Fibroblast of villous mesenchyme (primary cell): ENCODE measurements around the gene ARRDC3. TPM values are rescaled to one million over a fixed set of nuclear protein-coding genes. Genes with fewer than 3 reads are reported as not detected.

Experiments used
- DNase-seq: peaks from one replicate; pipeline ENCODE4 v3.0.0-alpha.2; 2010; ENCODE audit warnings: low read depth
- H3K4me3 ChIP-seq: 2 replicates; pipeline ENCODE4 v1.5.1; 2011; ENCODE audit warnings: low read depth, mild to moderate bottlenecking, low read length
- total RNA-seq: library from RNA; depleted of rRNA; stranded (reverse); fragments of >200 nt; gene quantifications from 2 replicates; pipeline ENCODE4 v1.2.3, GENCODE V29; 2012
- TF ChIP-seq, protein P1 (sequence below): IDR thresholded peaks from 2 replicates; pipeline ENCODE4 v1.5.1; 2012; ENCODE audit warnings: low read depth, mild to moderate bottlenecking, low read length; ENCODE audit not compliant: insufficient read depth

ARRDC3 gene
- total RNA-seq, 1 donor, result 56.6 TPM

DNA sequence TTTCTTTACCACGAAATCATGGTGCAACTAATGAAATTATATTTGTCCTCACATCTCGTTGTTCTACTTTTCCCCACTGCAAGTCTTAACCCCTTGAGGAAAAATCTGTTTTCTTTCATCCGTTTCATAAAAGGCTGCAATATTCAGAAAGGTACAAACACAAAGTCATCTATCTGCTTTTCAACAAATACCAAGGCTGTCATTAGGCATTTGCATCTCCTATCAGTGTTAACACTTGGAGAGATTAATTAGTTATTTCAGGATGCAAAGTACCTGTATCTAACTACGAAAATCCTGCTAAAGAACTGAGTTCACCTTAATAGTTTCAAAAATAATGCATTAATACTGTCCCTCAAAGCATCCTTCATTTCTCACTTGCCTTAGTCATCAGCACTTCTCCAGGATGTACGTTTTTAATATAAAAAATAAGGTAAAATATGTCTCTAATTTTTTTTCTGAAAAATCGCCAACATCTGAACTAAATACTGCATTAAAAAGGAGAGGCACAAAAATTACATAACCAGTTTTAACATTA, 1.8 kb downstream of the ARRDC3 start:
- peak overlapping the region; percentile 90 for H3K4me3 ChIP-seq
- TF ChIP-seq, protein P1, sequence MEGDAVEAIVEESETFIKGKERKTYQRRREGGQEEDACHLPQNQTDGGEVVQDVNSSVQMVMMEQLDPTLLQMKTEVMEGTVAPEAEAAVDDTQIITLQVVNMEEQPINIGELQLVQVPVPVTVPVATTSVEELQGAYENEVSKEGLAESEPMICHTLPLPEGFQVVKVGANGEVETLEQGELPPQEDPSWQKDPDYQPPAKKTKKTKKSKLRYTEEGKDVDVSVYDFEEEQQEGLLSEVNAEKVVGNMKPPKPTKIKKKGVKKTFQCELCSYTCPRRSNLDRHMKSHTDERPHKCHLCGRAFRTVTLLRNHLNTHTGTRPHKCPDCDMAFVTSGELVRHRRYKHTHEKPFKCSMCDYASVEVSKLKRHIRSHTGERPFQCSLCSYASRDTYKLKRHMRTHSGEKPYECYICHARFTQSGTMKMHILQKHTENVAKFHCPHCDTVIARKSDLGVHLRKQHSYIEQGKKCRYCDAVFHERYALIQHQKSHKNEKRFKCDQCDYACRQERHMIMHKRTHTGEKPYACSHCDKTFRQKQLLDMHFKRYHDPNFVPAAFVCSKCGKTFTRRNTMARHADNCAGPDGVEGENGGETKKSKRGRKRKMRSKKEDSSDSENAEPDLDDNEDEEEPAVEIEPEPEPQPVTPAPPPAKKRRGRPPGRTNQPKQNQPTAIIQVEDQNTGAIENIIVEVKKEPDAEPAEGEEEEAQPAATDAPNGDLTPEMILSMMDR, result no peak
- no peak for DNase-seq

DNA sequence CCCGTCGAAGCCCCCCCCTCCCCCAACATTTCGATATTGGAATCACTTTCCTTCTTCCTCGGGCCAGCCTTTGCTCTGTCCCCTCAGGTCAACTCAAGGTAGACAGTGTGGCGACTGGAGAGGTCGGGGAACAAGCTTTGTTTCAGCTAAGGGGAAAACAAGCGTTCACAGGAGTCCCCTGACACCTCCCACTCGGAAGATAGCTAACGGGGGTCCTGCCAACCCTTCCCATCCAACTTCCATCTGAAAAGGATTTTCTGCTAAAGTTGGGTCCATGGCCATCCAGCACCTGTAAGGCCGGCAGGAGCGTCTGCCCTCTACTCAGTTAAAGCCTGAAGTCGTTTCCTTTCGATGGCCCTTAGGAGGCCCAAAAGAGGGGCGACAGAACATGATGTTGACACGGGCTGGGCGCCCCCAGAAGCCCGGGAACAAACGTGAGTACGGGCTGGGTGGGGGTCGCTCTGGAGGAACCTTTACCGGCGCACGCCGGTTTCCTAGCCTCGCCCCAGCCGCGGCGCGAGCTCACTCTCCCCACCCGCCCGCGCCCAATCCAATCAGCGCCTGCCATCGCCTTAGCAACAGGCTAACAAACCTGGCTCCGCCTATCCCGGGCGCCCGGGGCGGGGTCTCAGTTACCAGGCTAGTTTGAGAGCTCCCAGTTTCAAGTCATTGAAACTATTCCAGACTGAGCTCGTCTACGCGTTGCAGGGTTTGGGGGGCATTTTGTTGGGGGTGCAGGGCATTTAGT, 2.5 kb downstream of the ARRDC3 start:
- TF ChIP-seq, protein P1, result no peak
- H3K4me3 ChIP-seq, result peak overlapping the region; percentile 90
- DNase-seq, result peak; percentile 95

DNA sequence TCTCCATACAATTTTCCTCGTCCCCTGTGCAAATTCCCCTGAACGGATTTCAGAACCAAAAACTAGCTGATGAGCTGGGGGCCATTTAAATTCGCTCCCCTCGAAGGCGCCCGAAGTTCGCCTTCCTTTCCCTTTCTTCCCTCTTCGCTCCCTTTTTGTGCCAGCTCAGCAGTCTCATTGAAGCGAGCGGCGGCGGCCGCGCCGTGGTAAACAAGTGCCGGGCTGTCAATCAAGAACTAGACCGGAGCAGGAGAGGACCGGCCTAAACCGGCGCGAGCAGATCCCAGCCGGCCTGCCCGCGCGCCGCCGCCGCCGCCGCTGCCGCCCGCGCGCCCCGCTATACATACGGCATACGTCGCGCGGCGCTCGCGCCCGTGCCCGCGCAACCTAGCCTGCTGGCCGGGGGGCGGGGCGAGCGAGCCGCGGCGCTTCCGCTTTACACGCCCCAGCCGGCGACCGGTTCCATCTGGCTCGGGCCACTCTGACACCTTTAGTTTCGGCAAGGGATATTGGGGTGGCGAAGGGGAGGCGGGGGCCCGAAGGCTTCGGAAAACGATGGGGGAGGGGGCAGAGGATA, 3.1 kb downstream of the ARRDC3 start:
- H3K4me3 ChIP-seq, result peak overlapping the region; percentile 90
- TF ChIP-seq, protein P1, result no peak
- peak; percentile 90 for DNase-seq

DNA sequence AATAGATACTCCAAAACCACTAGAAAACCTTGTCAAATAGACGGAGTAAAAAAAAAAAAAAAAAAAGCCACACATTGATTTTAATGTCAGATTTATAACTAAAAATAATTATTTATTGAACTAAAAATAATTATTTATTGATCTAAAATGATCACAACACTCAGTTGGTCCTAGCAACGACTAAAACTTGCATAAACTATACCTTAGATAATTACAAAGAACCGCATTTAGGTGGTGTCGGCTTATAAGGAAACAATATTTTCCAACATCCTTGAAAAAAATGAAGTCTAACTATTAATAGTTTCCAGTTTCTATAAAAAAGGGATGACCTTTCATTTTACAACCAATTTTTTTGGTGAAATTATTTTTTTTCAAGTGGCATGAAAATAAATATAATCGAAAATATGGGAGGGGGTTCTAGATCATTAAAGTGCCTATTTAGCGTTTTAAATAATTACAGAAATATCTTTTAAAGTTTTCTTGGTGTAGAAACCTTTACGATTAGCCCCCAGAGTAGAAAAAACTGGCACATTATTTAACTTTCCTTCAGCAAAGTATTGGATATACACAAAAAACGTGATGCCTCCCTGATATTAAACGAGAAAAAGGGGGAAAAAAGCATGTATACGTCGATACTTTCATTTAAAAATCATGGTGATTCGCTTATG, 3.7 kb downstream of the ARRDC3 start:
- peak overlapping the region; percentile 90 for H3K4me3 ChIP-seq
- TF ChIP-seq, protein P1, result no peak
- DNase-seq, result no peak

DNA sequence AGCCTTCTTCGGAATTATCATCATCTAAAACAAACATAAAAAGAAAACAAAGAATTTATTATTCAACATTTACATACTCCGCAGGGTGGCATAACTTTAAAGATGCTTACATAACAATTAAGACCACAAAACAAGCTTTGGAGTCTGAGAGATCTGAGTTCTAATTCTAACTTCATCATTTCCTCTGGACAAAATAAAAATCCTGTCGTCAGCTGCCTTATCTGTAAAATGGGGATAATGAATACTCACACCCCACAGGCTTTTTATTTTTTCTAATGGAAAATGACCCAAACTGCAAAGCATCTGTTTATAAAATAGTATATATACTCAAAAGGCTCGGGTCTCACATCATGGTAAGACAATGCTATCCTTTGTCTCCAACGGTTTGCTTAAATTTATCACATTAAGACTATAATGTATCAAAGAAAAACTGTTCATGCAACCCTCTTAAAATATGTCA, 4.3 kb downstream of the ARRDC3 start:
- DNase-seq, result no peak
- H3K4me3 ChIP-seq, result peak overlapping the region; percentile 90
- TF ChIP-seq, protein P1, result no peak

DNA sequence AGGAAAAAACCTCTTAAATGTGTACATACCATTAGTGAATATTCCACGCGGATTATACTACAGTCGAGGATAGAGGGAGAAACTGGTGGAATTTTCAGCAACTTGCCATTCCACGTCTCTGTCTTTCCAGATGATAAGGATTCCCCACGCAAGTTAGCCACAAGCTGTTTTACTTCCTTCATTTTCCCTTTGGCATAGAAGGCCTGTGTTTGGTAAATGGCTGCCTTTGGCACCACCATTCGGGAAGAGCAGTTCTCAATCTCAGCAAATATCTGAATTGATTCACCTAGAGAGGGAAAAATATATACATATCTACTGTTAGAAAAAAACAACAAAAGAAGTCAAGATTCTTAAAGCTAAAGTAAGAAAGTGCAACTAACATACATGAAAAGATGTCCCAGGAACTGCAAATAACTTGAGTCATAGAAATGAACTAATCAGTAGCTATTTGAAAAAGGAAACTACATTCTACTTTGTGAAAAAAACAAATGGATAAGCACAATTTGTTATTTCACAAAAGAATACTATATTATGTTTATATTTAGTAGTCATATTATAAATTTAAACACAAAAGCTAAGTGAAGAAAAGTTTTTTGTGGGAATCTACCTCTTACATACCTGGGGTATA, 8.1 kb downstream of the ARRDC3 start:
- no peak overlapping the region for H3K4me3 ChIP-seq
- no peak for DNase-seq
- TF ChIP-seq, protein P1, result no peak
